Thyroid gland (tissue), 4 donors: ENCODE results near the gene HNRNPAB. TPM values are rescaled to one million over a fixed set of nuclear protein-coding genes. Genes with fewer than 3 reads are reported as not detected.

Source experiments
- DNase-seq, 2 donors: peaks; one replicate each; pipeline ENCODE4 v3.0.0-alpha.2; 2019
- H3K27ac ChIP-seq, 3 donors: fragments of 200-600 bp; sonication (generic); 1 replicate in 2 of 3; 2 replicates in 1 of 3; pipeline ENCODE4 v1.5.1; 2016 to 2019; ENCODE audit warnings: mild to moderate bottlenecking in 1 of 3, moderate library complexity in 1 of 3
- H3K27me3 ChIP-seq: fragments of 200-600 bp; sonication (generic); one replicate; pipeline ENCODE4 v1.5.1; 2019
- H3K36me3 ChIP-seq, 2 donors: fragments of 200-600 bp; sonication (generic); one replicate each; pipeline ENCODE4 v1.5.1; 2016 to 2019
- H3K4me1 ChIP-seq, 2 donors: fragments of 200-600 bp; sonication (generic); one replicate each; pipeline ENCODE4 v1.5.1; 2017 to 2019
- H3K4me3 ChIP-seq, 3 donors: fragments of 200-600 bp; sonication (generic); replicated peaks in 1 of 3; 1 replicate in 2 of 3; 2 replicates in 1 of 3; pipeline ENCODE4 v1.5.1; 2016; ENCODE audit warnings: mild to moderate bottlenecking in 1 of 3
- H3K9me3 ChIP-seq: fragments of 200-600 bp; sonication (generic); one replicate; pipeline ENCODE4 v1.5.1; 2017
- POLR2A ChIP-seq, 2 donors: fragments of 450-650 bp; IDR thresholded peaks; one replicate each; pipeline ENCODE4 v1.6.1; 2017; ENCODE audit warnings: antibody characterized with exemption in 2 of 2, mild to moderate bottlenecking in 2 of 2, moderate library complexity in 1 of 2
- WGBS, 2 donors: methylation state at CpG; one replicate each; pipeline ENCODE4 v1.1.5; 2017; 5-methylcytosine and 5-hydroxymethylcytosine counted together
- intact Hi-C: fragments of 100-400 bp; cut with DNase I; formaldehyde crosslinking; loops from one replicate; pipeline ENCODE4 v1.15.1; 2023
- total RNA-seq, 4 donors: library from RNA; depleted of rRNA; stranded (reverse); fragments of >200 nt; gene quantifications; one replicate each; pipeline ENCODE4 v1.2.3, GENCODE V29; 2016
- TF ChIP-seq, protein P1 (sequence below), 6 experiments: fragments of 200-600 bp in 3 of 6; fragments of 450-650 bp in 3 of 6; sonication (generic) in 3 of 6; IDR thresholded peaks; one replicate each; pipeline ENCODE4 v1.5.1; 2016 to 2019; ENCODE audit warnings: antibody characterized with exemption in 6 of 6, mild to moderate bottlenecking in 2 of 6, inconsistent platforms in 1 of 6, moderate library complexity in 1 of 6

The HNRNPAB gene
- total RNA-seq, 4 donors from 2014 or later: 65.0 to 111 (median 90.4) TPM

DNA sequence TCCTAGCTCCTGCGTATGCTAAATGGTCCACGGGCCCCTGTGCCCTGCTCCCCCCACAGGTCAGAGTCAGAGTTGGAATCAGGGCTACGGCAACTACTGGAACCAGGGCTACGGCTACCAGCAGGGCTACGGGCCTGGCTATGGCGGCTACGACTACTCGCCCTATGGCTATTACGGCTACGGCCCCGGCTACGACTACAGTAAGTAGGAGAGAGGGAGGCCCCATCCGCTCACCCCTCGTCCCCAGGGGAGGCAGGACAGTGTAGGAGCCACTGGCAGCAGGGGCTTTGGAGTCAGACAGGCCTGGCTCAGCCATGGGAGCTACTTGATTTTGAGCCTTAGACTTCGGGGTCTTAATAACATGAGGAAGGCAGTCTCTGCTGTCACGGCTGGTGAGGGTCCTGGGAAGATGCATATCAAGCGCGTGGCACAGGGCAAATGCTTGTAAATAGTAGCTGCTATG lies 5.8 kb downstream of the HNRNPAB start:
- WGBS, 2 donors: 87 to 93% methylated on average over 8 to 18 of the region's 18 CpGs
- intact Hi-C loops: no loop called here

GRCh38 chr5:178210686-178211085 lies 6.4 kb downstream of the HNRNPAB start:
- Histone ChIP-seq H3K27ac (no peak overlapping the region), H3K9me3 (no peaks in the 10 kb centered on the region), H3K27me3 (no peaks in the 10 kb centered on the region), H3K4me1 (peaks cover 17 to 24% of the 10 kb centered on the region in 2 donors), H3K36me3 (peaks cover 71 to 86% of the 10 kb centered on the region in 2 donors), H3K4me3 (no peak overlapping the region)
- intact Hi-C loops: no loop called here
- 92 to 93% methylated on average over 5 of the region's 5 CpGs for WGBS, 2 donors
- no peak for DNase-seq
- TF ChIP-seq POLR2A (IDR thresholded peaks at IDR 0.05): no peak
- TF ChIP-seq, protein P1, sequence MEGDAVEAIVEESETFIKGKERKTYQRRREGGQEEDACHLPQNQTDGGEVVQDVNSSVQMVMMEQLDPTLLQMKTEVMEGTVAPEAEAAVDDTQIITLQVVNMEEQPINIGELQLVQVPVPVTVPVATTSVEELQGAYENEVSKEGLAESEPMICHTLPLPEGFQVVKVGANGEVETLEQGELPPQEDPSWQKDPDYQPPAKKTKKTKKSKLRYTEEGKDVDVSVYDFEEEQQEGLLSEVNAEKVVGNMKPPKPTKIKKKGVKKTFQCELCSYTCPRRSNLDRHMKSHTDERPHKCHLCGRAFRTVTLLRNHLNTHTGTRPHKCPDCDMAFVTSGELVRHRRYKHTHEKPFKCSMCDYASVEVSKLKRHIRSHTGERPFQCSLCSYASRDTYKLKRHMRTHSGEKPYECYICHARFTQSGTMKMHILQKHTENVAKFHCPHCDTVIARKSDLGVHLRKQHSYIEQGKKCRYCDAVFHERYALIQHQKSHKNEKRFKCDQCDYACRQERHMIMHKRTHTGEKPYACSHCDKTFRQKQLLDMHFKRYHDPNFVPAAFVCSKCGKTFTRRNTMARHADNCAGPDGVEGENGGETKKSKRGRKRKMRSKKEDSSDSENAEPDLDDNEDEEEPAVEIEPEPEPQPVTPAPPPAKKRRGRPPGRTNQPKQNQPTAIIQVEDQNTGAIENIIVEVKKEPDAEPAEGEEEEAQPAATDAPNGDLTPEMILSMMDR (IDR thresholded peaks at IDR 0.05): no peak

More for the DNA sequence above, 5.8 kb downstream of the HNRNPAB start:
- DNase-seq: no peak
- no peaks in the 10 kb centered on the region for H3K9me3 ChIP-seq
- H3K4me3 ChIP-seq: no peak overlapping the region
- H3K4me1 ChIP-seq: peaks cover 21 to 26% of the 10 kb centered on the region in 2 donors
- no peaks in the 10 kb centered on the region for H3K27me3 ChIP-seq
- TF ChIP-seq, protein P1 (IDR thresholded peaks at IDR 0.05): no peak
- TF ChIP-seq POLR2A (IDR thresholded peaks at IDR 0.05): no peak
- peaks cover 67 to 80% of the 10 kb centered on the region in 2 donors for H3K36me3 ChIP-seq
- H3K27ac ChIP-seq: no peak overlapping the region

GRCh38 chr5:178211095-178212048 lies 7.0 kb downstream of the HNRNPAB start:
- Histone ChIP-seq H3K9me3 (no peaks in the 10 kb centered on the region), H3K4me3 (no peak overlapping the region), H3K36me3 (peaks cover 78 to 93% of the 10 kb centered on the region in 2 donors), H3K27me3 (no peaks in the 10 kb centered on the region), H3K27ac (no peak overlapping the region), H3K4me1 (peaks cover 11 to 18% of the 10 kb centered on the region in 2 donors)
- DNase-seq: no peak
- TF ChIP-seq, protein P1 (IDR thresholded peaks at IDR 0.05): no peak
- no peak for TF ChIP-seq POLR2A (IDR thresholded peaks at IDR 0.05)
- intact Hi-C loops: no loop called here
- WGBS, 2 donors: 70% methylated on average over 7 to 8 of the region's 8 CpGs

- Histone ChIP-seq H3K27me3 (no peaks in the 10 kb centered on the region), H3K9me3 (no peaks in the 10 kb centered on the region), H3K36me3 (peaks cover 87 to 98% of the 10 kb centered on the region in 2 donors), H3K4me1 (peaks cover under 1 to 7% of the 10 kb centered on the region in 2 donors), H3K27ac (no peak overlapping the region), H3K4me3 (no peak overlapping the region)
- WGBS, 2 donors: 90 to 97% methylated on average over 3 of the region's 3 CpGs
- TF ChIP-seq POLR2A (IDR thresholded peaks at IDR 0.05): no peak
- TF ChIP-seq, protein P1 (IDR thresholded peaks at IDR 0.05): no peak
- DNase-seq: no peak
- intact Hi-C loops: no loop called here
Observed at GRCh38 chr5:178212241-178213002, 8.1 kb downstream of the HNRNPAB start.
